Measurements from ENCODE around the gene SYT9.

Gene SYT9

GRCh38 chr11:7484645-7485044 lies 232.9 kb downstream of the SYT9 start:
- no peak for DNase-seq

- no peak for DNase-seq
Measured at GRCh38 chr11:7485186-7486097, 233.7 kb downstream of the SYT9 start, which contains the start of gene OLFML1. Gene OLFML1, plus strand, starts transcription at chr11:7485506. Its CDS starts 370 bp downstream, at chr11:7485876.

GRCh38 chr11:7486098-7486780 lies 234.5 kb downstream of the SYT9 start:
- DNase-seq = no peak

- no peak for DNase-seq
Measured at GRCh38 chr11:7486781-7487140, 235.1 kb downstream of the SYT9 start.

- DNase-seq = no peak
Measured at GRCh38 chr11:7487360-7487759, 235.7 kb downstream of the SYT9 start.

GRCh38 chr11:7488681-7489080 lies 237.0 kb downstream of the SYT9 start:
- DNase-seq = no peak

- DNase-seq = no peak
Measured at GRCh38 chr11:7489376-7489775, 237.7 kb downstream of the SYT9 start.

- DNase-seq = no peak
Measured at GRCh38 chr11:7490054-7490453, 238.3 kb downstream of the SYT9 start.

GRCh38 chr11:7490535-7490934 lies 238.8 kb downstream of the SYT9 start:
- no peak for DNase-seq

- no peak for DNase-seq
Measured at GRCh38 chr11:7492253-7492652, 240.5 kb downstream of the SYT9 start.

GRCh38 chr11:7493670-7494069 lies 242.0 kb downstream of the SYT9 start:
- DNase-seq = no peak

GRCh38 chr11:7494086-7494745 lies 242.5 kb downstream of the SYT9 start:
- DNase-seq = no peak

GRCh38 chr11:7495882-7496551 lies 244.3 kb downstream of the SYT9 start:
- peak in 1 of 2 donors; percentile 57 for DNase-seq

GRCh38 chr11:7498193-7498592 lies 246.5 kb downstream of the SYT9 start:
- no peak for DNase-seq

- no peak for DNase-seq
Measured at GRCh38 chr11:7499081-7499480, 247.4 kb downstream of the SYT9 start.

- DNase-seq = no peak
Measured at GRCh38 chr11:7500251-7500650, 248.5 kb downstream of the SYT9 start.

- no peak for DNase-seq
Measured at GRCh38 chr11:7501251-7501650, 249.5 kb downstream of the SYT9 start.

- no peak for DNase-seq
Measured at GRCh38 chr11:7501894-7502293, 250.2 kb downstream of the SYT9 start.

GRCh38 chr11:7506243-7506642 lies 254.5 kb downstream of the SYT9 start:
- DNase-seq = no peak

- no peak for DNase-seq
Measured at GRCh38 chr11:7508087-7508486, 256.4 kb downstream of the SYT9 start.

- DNase-seq = no peak
Measured at GRCh38 chr11:7509966-7510365, 258.3 kb downstream of the SYT9 start.

GRCh38 chr11:7511401-7511800 lies 259.7 kb downstream of the SYT9 start:
- DNase-seq = no peak
